ENCODE measurements around the gene CAMKK1.
A peak's percentile ranks its signal among the peaks of the same experiment; 100 is the strongest.

CAMKK1 gene

GRCh38 chr17:3917391-3917931, 24.6 kb upstream of the CAMKK1 start:
- no peak for DNase-seq

GRCh38 chr17:3916825-3917224, 24.0 kb upstream of the CAMKK1 start:
- no peak for DNase-seq

- DNase-seq, result no peak
These were observed 23.3 kb upstream of the CAMKK1 start, which contains the start of gene P2RX1 for GRCh38 chr17:3915995-3916696. P2RX1 (minus strand) TSS chr17:3916465; CDS start chr17:3916225, 240 bp downstream.

GRCh38 chr17:3915581-3915994, 22.7 kb upstream of the CAMKK1 start:
- DNase-seq, result no peak

GRCh38 chr17:3914312-3914670, 21.4 kb upstream of the CAMKK1 start:
- no peak for DNase-seq

GRCh38 chr17:3913531-3914311, 20.9 kb upstream of the CAMKK1 start:
- DNase-seq, result peak; percentile 44 to 60

- DNase-seq, result no peak
These were observed 20.0 kb upstream of the CAMKK1 start for GRCh38 chr17:3912827-3913226.

GRCh38 chr17:3911271-3912053, 18.6 kb upstream of the CAMKK1 start:
- DNase-seq, result no peak

- no peak for DNase-seq
These were observed 17.8 kb upstream of the CAMKK1 start for GRCh38 chr17:3910420-3911270.

GRCh38 chr17:3909257-3909656, 16.4 kb upstream of the CAMKK1 start:
- no peak for DNase-seq

GRCh38 chr17:3907483-3908216, 14.8 kb upstream of the CAMKK1 start:
- no peak for DNase-seq

- DNase-seq, result no peak
These were observed 14.0 kb upstream of the CAMKK1 start for GRCh38 chr17:3906881-3907280.

GRCh38 chr17:3905017-3905520, 12.2 kb upstream of the CAMKK1 start:
- DNase-seq, result no peak

- no peak for DNase-seq
These were observed 11.6 kb upstream of the CAMKK1 start for GRCh38 chr17:3904501-3904900.

- DNase-seq, result no peak
These were observed 11.0 kb upstream of the CAMKK1 start for GRCh38 chr17:3903881-3904290.

GRCh38 chr17:3903051-3903825, 10.4 kb upstream of the CAMKK1 start:
- no peak for DNase-seq

- no peak for DNase-seq
These were observed 7.8 kb upstream of the CAMKK1 start for GRCh38 chr17:3900646-3901045.

GRCh38 chr17:3897731-3898130, 4.9 kb upstream of the CAMKK1 start:
- no peak for DNase-seq

- DNase-seq, result no peak
These were observed 4.0 kb upstream of the CAMKK1 start for GRCh38 chr17:3896968-3897235.

GRCh38 chr17:3896108-3896967, 3.5 kb upstream of the CAMKK1 start:
- DNase-seq, result no peak

Measured in NCI-H2081 (cell line).